Right renal pelvis (tissue), 4 donors: ENCODE measurements around the gene HOXA13. TPM values are rescaled to one million over a fixed set of nuclear protein-coding genes. Genes with fewer than 3 reads are reported as not detected.

Source experiments
- DNase-seq, 4 donors: peaks; one replicate each; pipeline ENCODE4 v3.0.0-alpha.2; 2013; ENCODE audit warnings: low read depth in 4 of 4, low spot score in 3 of 4, missing footprints in 1 of 4
- polyA plus RNA-seq, 4 donors: library from polyadenylated mRNA; unstranded; fragments of 120-200 nt; gene quantifications; one replicate each; pipeline ENCODE4 v1.2.1, GENCODE V29; 2013; ENCODE audit not compliant: insufficient read length in 4 of 4

Gene HOXA13
- polyA plus RNA-seq, 4 donors = 0.01 to 0.06 TPM; not detected in 2

DNA sequence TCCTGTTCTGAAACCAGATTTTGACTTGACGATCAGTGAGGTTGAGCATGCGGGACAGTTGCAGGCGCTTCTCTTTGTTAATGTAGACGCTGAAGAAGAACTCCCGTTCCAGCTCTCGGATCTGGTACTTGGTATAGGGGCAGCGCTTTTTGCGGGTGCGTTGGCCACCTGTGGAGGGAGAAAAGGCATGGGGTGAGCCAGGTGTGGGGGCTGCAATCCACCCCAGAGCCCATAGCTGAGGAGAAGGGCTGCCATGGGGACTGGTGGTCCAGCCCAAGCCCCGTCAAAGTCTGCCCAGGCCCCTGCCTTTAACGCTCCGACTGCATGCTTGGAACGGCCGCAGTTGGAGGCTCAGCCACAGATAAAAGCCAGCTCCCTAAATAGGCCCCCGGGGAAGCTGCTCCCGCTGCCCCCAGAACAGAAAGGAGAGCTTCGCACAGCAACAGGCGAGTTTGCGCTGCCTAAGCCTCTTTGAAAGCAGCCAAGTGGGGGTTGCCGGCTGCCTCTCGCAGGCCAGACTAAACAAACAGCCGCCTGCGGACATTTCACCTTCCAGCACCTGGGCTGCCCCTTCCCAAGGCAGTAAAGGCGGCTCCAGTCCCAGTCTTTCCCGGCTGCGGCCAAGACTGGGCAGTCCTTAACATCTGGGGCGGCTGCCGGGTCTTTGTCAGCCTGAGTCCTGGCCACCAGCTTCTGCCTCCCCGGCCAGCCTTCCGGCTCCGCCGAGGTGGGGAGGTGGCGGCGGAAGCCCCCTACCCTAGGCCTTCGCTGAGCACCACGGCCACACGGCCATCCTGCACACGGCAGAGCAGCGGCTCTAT, 16.8 kb downstream of the HOXA13 start:
- no peak for DNase-seq

DNA sequence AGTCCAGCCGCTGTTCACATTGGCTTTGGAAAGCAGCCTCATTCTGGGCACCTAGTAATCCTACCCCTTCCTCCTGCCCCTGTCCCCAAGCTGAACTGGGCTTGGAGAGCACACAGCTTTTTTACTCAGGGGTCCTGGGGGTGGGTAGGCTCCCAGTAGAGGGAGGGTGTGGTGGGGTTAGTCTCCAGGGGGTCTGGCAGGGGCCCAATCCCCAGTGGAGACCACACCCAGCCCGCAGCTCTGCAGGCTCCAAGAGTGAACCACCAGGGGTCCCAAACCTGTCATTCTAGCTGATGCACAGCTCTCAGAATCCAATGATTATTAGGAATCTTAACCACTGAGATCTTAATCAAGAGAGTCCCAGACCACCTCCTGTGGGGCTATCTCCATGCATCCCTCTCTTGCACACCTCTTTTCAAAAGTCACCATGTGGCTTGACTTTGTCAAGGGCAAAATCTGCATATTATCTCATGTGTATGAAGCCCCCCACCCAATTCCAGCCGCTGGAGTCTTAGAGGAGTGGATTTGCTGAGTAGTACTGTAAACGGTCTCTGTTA, 17.5 kb downstream of the HOXA13 start:
- DNase-seq = no peak

DNA sequence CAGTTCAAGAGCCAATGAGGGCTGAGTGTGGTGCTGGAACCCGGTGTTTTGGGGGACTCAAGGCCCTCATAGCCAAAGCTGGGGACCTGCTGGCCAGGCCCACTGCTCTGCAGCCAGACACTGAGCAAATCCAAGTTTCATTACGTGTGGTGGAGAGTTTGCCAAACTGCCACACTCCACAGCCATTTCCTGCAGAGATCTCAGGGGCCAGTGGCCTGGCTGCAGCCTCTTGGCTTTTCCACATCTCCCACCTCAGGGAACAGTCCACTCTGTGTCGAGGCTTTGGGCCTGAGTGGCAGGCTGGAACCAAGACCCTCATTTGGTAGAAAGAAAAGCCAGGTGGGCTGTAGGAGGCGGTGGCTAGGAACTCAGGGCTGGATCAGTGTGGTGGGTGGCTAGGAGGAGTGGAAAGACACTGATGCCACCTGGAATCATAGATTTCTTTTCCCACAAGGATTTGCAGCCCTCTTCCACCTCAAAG, 18.1 kb downstream of the HOXA13 start:
- no peak for DNase-seq

DNA sequence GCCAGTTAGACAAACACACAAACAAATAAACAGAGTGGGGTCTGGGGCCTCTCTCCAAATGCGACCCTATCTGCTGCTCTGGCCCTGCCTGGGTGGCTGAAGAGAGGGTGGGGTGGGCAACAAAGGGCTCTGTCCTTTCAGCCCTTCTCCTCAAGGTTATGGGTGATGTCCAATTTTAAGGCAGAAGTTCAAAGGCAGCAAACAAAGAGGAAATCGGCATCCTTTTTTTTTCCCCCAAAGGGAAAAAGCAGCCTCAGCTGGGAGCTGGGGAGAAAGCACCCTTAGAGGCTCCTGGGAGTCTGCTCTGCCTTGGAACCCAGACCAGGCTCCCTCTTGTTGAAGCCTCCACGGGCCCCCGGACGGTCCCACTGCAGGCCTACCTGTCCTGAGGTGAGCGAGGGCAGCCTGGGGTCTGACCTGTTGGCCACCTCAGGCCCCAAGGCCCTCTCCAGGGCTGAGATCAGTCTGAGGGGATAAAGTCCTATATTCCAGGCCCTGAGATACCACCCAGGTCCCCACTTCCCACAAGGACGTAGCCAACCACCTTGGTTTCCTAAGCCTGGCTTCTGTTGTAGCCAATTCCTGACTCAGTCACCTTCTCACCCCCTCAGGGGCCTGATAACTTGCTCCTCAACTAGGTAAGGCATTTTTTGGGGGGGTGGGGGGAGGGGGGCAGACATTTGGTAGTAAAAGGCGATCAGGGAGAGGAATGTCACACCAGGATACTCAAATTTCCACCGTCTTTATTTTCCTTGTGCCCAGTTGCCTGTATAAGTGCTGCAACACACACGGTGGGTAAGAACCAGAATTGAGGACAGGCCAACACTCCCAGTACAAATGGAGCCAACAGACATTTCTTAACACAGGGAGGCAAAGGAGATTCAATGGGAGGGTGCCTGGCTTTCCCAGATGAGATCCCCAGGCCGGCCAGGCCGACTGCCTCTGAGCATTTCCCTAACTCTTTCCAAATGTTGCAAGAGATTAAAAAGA, 19.2 kb downstream of the HOXA13 start:
- no peak for DNase-seq

DNA sequence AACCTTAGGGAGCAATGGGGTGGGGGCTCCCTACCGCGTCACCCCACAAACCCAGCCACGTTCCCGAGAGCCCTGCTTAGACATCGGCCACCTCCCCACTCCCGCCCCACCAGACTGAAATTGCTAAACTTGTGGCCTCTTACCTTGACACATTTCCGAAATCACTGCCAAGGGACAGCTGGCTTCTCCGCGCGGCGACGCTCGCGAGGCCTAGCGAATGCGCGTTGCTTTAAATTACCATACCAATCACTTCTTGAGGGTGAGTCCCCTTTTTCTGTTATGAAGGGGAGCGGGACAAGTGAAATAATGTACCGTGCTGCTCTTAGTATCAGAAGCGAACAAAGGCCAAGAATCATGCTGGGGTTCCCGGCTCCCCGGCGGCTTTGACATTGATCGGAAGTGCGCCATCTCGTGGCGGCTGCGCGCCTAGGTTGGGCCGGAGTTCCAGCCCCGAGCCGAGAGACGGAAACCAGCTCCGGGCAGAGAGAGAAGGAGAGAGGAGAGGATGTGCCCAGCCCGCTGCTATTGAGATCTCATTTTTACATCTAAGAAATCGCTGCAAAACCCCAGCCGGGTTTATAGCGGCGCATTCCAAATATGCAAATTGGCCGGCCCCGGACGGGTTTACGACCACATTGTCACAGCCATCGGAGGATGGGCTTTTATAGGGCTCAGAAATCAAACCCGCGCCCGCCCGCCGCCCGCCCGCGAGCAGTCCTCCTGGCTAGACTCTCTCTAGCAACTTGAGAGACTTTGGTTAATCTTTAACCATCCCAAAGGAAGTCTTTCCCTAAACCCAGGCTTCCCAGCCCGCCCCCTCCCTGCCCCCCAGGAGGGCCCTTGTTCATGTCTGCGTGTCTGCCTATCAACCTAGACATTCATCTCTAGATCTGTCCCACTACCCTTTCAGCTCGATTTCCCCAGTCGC, 20.1 kb downstream of the HOXA13 start:
- peak in 3 of 4 donors; percentile 87 to 94 (median 90) for DNase-seq

DNA sequence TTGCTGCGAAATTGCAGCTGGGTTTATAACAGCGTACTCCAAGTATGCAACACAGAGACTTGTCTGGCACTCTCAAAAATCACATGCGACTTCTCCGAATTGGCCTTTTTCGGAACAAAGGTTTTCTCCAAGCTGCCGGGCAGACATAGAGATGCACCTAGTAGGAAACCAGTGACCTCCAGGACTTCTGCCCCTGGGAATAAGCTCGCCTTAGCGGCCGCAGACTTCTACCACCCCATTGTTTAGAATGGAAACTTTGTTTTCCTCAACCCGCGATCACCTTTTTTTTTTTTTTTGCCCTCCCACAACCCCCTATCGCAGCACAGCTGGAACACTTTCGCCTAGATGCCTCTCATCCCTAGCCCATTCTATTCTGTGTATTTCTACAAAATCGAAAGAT, 20.9 kb downstream of the HOXA13 start:
- DNase-seq = no peak

DNA sequence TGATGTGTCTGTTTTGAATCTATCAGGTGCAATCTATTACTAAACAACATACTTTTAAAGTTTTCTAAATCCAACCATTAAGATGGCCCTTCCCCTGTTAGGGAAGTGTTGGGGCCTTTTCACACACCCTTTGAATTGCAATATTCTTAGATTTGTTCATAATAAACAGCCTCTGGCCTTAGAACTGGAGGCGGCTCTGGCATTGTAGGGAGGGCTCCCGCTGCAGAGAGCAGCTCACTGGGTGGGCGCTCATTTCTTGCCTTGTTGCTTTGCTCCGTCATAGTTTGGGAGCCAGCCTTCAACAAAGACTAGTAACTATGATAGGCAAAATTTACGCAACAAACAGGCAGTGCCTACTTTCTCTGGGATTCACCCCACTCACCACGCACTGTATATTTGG, 21.5 kb downstream of the HOXA13 start:
- no peak for DNase-seq

DNA sequence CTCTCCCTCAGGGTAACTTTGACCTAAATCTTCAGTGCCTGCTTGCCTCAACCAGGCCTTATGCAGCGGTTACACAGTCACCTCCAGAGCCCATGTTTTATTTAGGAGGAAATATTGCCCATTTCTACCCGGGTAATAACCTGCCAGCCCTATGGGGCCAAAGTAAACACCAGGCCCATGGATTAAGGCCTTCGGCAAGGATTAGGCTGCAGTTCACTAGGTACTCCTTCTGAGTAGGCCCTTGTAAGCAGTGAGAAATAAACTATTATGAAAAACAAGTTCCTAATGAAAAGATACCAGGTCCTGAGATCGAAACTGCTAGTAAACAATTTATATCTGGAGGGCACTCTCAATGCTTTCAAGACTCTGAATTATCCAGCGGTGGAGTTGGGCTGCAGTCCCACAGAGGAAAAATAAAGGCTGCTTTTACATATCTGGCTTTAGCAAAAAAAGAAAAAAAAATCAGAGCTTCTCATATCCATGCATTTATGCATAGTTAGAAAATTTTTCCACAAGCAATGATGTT, 22.0 kb downstream of the HOXA13 start:
- DNase-seq = no peak

DNA sequence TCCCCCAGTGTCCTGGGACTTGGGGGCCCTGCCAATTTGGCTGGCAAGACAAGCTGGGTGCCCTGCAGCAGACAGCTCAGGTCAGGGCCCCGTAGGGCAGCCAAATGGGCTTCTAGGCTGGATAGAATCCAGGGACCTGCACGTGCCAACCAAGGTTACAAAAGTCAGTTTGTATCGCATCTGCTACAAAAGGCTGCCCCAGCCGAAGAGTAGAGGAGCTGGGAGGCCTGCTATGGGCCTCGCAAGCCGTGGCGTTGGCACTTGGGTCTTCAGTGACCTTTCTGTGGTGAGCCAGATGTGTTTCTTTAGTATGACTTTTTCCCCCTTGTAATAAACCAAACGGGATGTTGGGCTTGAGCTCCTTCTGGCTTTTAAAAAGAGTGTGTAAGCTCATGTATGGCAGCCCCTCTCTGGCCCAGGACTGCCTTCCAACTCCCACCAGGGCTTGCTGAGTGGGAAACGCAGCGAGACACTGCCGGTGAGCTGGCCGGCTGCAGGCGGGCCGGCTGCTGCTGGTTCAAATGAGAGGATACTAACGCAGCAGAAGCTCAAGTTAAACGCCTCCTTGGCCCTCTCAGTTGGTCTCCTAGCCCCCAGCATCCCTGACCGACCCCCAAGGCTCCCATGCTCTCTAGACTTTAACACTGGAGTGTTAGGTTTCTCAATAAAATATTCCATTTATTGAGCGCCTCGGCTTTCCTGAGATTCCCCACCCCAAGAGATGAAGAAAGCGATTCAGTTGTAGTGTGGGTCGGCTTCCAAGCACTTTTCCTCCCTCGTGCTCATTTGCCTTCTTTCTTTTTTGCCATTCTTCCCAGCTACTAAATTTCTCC, 22.7 kb downstream of the HOXA13 start:
- no peak for DNase-seq

DNA sequence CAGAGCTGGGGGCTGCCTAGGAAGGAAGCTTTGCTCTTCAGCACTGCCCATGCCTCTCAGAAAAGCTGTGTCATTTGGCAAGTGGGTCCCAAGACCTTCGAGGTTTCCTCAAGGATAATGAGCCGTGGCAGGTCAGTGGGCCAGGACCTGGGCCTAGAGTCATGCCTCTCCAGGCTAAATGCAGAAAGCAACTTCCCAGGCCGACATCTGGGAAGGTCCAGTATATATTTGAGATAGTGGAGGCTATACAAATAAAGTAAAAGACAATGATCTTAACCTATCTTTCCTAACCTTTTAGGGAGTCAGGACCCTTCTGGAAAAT, 23.4 kb downstream of the HOXA13 start:
- DNase-seq = no peak

DNA sequence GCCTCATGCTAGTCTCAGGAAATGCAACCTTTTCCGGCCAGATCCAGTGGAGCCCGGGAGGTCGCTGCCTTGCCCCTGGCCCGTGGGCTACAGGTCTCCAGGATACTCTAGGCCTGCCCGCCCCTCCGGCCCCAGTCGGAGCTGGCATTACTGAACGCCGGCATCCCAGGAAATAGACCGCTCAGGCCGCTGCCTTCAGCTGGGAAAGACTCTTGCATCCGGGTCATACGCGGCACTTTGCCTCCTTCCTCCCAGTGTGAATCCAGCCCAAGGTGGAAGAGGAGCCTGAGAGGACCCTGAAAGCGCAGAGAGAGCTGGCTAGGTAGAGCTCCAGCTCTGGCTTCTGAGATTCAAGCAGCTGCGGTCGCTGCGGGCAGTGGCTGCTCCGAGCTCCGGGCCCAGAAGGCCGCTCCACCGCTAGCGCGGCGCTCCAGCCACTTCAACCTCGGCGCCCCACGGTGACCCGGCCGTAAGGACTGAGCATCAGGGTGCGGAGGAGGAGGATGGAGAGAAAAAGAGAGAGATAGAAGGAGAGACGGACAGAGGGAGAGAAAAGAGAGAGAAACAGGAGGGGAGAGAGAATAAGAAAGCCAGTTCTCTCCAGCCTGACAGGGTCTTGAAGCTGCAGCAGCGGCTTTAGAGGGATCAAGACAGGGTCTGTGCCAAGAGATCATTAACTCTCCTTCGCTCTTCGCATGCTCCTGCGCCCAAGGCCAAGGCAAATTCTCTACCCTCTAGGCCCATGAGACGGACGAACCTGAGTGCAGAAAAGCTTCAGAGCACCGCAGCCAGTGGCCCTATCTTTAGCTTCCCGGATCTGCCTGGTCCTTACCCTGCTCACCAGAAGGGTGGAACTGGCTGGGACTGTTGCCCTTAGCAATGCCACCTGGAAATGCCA, 24.0 kb downstream of the HOXA13 start:
- no peak for DNase-seq

DNA sequence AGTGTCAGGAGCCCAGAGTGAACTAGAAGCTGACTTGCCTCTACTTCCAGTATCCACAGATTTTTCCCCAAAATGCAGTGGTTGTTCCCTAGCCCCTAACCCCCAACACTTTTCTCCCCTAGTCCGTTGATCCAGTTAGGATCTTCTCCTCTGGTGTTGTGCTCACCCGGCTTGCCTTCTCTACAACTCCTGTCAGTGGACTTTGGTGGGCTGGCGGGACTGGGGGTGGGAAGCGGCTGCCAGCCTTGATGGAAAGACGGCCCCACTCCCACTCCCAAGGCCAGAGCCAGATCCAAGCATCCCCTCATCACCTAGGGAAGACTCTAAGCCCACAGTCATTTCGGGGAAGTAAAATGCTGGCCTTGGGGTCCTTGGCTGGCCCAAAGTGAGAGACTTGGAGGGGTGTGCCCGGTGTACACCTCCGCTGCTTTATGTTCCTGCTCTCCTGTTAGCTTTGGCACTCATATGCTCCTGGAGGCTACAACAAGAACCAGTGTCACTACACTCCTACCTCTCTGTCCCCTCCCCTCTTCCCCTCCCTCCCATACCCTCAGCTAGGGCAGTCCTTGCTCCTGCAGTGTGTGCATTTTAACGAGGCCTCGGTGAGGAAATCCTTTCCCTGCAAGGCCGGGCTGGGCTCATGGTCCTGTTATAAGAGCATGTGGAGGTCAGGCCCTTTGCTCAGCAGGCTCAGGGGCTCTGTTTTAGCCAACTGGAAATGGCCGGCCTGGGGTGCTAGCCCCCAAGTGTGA, 24.8 kb downstream of the HOXA13 start:
- no peak for DNase-seq

DNA sequence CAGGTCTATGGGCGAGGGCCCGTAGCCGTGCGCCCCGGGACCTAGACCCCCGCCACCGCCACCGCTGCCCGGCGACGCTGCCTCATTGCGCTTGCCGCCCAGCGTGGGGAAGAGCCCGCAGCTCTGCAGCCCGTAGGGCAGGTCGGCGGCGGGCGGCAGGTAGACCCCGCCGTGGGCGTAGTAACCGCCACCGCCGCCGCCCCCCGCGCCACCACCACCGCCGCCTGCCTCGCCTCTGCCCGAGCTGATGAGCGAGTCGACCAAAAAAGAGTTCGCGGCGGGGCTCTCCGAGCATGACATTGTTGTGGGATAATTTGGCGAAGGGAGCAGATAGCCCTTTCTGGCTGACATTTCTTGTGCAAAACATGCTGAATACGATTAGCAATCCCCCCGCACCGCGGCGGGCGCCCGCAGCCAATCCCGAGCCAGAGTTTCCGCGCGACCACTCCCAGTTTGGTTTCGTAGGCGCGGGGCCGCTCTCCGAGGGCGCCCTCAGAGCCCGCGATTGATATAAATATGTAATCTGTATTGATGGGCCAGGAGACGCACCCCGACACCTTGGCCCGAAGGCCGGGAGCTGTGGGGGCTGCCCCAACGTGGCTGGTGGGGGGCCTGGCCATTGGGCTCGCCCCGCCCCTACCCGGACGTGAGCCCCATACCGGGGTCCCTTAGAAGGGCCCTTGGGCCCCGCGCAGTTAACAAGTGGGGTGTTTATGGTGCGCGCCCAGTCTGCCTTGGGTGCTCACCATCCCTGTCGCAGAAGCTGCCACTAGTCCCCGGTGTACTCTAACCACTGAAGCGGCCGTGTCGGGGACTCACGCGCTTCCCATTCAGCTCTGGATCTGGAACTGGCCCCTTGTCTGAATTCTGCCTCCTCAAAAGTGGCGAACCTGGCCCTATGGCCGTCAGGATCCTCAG, 25.7 kb downstream of the HOXA13 start, which contains the start of gene HOXA10:
Gene HOXA10, minus strand, starts transcription at position 365 of the 918 bp plus-strand sequence. Its CDS starts 14 bp downstream, at position 351.
- no peak for DNase-seq

DNA sequence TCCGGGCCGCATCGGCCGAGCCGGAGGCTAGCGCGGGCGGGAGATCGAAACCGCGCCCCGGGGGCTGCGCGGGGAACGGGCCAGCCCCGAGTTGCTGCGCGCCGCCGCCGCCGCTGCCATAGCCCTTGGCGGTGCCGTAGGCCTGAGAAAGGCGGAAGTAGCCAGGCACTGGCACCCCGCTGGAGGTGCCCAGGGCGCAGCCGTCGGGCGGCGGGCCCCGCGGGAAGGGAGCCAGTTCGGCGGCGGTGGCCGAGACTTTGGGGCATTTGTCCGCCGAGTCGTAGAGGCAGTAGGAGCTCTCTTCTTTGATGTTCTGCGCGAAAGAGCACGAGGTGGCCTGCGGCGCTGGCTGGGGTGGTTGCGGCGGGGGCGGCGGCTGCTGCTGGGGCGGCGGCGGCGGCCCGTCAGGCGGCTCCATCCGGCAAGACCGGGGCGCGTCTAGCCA, 26.4 kb downstream of the HOXA13 start:
- no peak for DNase-seq

DNA sequence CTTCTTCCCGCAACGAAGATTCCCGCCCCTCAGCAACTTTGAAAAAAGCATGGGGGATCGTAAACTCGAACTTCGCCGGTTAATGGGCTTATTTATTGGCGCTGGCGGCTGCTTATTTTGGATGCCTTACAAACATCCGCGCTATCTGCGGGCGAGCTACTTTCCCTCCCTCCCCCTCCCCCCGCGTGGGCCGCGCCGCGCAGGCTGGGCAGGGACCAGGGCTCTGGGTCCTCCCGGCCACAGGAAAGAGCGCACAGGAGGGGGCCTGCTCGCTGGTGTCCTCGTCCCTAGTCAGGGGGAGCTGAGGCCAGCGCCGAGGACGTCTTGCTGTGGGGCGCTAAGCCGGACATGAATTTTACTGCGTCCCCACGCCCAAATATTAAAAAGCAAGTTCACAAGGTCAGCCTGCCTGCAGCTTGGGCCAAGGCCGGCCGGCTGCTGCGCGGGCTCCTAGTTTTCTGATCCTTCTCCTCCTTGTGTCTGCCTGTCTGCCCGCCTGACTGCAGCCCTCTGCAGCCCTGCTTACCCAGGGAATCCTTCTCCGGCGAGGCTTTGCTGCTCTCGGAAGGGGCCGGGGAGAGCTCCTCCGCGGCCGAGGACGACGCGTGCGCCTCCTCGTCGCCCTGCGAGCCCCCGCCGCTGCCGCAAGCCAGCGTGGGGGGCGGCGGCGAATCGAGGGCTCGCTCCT, 26.9 kb downstream of the HOXA13 start:
- peak in 1 of 4 donors; percentile 78 for DNase-seq
